ENCODE measurements around the gene ZNHIT2.

ZNHIT2 gene

DNA sequence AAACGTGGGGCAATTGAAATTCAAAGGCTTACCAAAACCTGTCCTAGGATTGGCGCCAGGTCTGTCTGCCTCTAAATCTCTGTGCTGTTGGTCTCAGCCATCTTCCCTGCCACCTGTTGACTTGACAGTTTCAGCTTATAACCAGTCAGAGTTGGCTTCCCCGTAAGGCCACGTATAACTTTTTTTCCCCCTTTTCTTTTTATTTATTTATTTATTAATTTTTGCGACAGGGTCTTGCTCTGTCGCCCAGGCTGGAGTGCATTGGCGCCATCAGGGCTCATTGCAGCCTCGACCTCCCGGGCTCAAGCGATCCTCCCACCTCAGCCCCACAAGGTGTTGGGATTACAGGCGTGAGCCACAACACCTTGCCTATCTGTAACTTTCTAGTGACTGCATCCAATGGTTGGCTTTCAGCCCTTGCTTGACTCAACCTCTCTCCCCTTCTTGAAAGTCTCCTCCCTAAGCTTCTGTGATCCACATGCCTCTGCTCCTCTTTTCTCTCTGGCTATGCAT, 18.2 kb upstream of the ZNHIT2 start:
- DNase-seq = no peak
- TF ChIP-seq, protein P1, sequence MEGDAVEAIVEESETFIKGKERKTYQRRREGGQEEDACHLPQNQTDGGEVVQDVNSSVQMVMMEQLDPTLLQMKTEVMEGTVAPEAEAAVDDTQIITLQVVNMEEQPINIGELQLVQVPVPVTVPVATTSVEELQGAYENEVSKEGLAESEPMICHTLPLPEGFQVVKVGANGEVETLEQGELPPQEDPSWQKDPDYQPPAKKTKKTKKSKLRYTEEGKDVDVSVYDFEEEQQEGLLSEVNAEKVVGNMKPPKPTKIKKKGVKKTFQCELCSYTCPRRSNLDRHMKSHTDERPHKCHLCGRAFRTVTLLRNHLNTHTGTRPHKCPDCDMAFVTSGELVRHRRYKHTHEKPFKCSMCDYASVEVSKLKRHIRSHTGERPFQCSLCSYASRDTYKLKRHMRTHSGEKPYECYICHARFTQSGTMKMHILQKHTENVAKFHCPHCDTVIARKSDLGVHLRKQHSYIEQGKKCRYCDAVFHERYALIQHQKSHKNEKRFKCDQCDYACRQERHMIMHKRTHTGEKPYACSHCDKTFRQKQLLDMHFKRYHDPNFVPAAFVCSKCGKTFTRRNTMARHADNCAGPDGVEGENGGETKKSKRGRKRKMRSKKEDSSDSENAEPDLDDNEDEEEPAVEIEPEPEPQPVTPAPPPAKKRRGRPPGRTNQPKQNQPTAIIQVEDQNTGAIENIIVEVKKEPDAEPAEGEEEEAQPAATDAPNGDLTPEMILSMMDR (IDR thresholded peaks at IDR 0.05; ENCODE audit: low read depth, low read length) = no peak

GRCh38 chr11:65134952-65135632, 17.6 kb upstream of the ZNHIT2 start:
- DNase-seq = peak; percentile 80
- Histone ChIP-seq H3K36me3 (peaks cover 7% of the 10 kb centered on the region; the same call in 1 of the 2 replicates), H3K9me3 (no peaks in the 10 kb centered on the region), H3K4me1 (no peaks in the 10 kb centered on the region), H3K4me3 (ENCODE audit: low read depth, low read length) (peak overlapping the region; percentile 73), H3K27me3 (no peaks in the 10 kb centered on the region)
- TF ChIP-seq, protein P1 (IDR thresholded peaks at IDR 0.05; ENCODE audit: low read depth, low read length) = no peak

More for the DNA sequence above, 18.2 kb upstream of the ZNHIT2 start:
- Histone ChIP-seq H3K9me3 (no peaks in the 10 kb centered on the region), H3K27me3 (no peaks in the 10 kb centered on the region), H3K4me1 (no peaks in the 10 kb centered on the region), H3K36me3 (0 out of 2 replicates have a peak, but pooled peaks cover 6% of the 10 kb centered on the region), H3K4me3 (ENCODE audit: low read depth, low read length) (peak overlapping the region; percentile 73)

DNA sequence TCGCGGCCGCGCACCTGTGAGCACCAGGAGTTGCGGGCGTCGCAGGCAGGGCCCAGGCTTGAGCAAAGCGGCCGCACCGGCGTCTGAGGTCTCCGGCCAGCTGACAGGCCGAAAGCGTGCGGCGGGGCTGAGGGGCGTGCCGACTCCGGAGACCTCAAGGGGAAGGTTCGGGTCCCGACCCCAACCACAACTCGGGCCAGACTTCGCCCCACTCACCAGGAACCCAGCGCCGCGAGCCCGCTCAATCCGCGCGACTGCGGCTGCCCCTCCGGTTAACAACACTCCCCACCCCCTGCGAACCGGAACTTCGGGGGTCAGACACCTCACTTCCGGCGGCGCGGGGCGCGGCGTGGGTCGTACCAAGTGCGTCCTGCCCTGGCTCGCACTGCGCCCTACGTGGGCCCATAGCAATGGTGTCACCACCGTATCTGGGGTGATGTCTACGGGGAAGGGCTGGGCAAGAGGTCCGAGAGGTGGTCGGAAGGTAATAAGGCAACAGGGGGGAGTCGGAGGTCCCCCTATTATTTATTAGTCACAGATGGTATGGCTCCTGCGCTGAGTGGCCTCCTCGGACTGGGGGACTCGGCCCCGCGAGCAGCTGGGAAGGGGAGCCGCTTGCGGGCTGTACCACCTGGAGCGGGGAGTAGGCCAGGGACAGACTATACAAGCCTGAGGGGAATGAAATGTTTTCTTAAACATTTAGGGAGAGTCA, 16.9 kb upstream of the ZNHIT2 start, which contains the start of gene SYVN1:
SYVN1 (minus strand) TSS at position 280 of the 712 bp plus-strand sequence. CDS start 918 bp downstream, outside the sequence.
- peak within 1 kb of the TSS; percentile 73 for H3K4me3 ChIP-seq (ENCODE audit: low read depth, low read length)
- peaks cover 9% of the 10 kb centered on the region; the same call in 1 of the 2 replicates for H3K36me3 ChIP-seq
- H3K27me3 ChIP-seq = no peaks in the 10 kb centered on the region
- peak; percentile 84 for DNase-seq
- TF ChIP-seq, protein P1 (IDR thresholded peaks at IDR 0.05; ENCODE audit: low read depth, low read length) = no peak
- no peaks in the 10 kb centered on the region for H3K9me3 ChIP-seq
- no peaks in the 10 kb centered on the region for H3K4me1 ChIP-seq

DNA sequence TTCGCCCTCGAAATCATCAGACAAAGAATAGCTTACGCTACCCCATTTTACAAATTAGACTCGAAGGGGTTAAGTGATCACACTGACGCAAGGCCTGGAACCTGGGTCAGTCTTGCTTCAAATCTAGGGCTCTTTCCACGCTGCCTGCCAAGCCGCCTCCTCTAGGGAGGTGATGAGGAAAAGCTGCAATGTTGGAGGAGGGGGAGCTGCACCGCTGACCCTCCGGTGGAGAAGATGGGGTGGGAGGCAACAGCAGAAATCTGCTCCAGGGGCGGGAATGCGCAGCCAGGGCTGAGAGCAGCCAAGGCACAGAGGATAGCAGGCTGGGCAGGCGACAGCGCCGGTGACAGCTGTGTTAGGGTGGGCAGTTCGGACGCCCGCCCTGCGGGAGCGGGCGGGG, 16.2 kb upstream of the ZNHIT2 start:
- H3K4me3 ChIP-seq (ENCODE audit: low read depth, low read length) = peak overlapping the region; percentile 73
- H3K36me3 ChIP-seq = peaks cover 9% of the 10 kb centered on the region; the same call in 1 of the 2 replicates
- no peak for DNase-seq
- H3K4me1 ChIP-seq = no peaks in the 10 kb centered on the region
- H3K27me3 ChIP-seq = no peaks in the 10 kb centered on the region
- H3K9me3 ChIP-seq = no peaks in the 10 kb centered on the region
- TF ChIP-seq, protein P1 (IDR thresholded peaks at IDR 0.05; ENCODE audit: low read depth, low read length) = no peak

DNA sequence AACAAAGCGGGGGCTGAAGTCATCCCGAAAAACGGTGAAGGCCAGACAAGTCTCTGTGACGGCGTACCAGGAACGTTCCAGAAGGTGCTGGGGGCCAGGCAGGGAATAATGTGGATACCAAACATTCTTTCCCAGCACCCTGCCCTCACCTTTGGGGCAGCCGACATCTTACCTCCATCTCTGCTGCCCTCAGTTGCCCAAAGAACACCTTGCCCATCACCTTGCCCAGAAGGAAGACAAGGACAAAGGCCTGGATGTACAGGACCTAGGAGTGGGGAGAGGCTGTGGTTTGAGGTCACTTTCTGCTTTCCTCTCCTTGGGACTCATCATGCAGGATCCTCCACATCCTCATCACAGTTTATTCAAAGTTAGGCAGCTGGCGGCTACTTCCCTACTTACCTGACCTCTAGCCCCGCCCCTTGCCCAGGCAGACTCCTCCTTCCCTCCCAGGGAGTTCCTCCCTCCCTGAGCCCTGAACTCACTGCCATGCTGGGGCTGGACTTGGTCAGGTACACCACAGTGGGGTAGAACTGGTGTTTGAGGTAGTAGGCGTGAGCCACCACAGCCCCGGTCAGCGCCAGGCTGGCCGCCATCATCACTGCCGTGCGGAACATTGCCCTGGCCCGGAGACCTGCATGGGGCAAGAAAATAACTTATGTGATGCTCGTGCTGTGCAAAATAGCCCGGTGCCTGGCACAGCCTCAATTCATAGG, 15.6 kb upstream of the ZNHIT2 start:
- Histone ChIP-seq H3K9me3 (no peaks in the 10 kb centered on the region), H3K4me3 (ENCODE audit: low read depth, low read length) (peak overlapping the region; percentile 73), H3K27me3 (no peaks in the 10 kb centered on the region), H3K36me3 (peaks cover 9% of the 10 kb centered on the region; the same call in 1 of the 2 replicates), H3K4me1 (no peaks in the 10 kb centered on the region)
- TF ChIP-seq, protein P1 (IDR thresholded peaks at IDR 0.05; ENCODE audit: low read depth, low read length) = no peak
- DNase-seq = no peak

Data from BE2C (cell line).